HG03521 (cell line): ENCODE data around the gene ZBTB20.
"Not testable (repeated sequence)": the region's sequence is repeated elsewhere in the genome, so short reads cannot be mapped to it uniquely, and the experiment has no call there.

ENCODE experiments used
- ATAC-seq: cut with Tn5 transposase; IDR thresholded peaks from one replicate; pipeline ENCODE4 v1.9.1; 2021; ENCODE audit warnings: mild to moderate bottlenecking, moderate library complexity; ENCODE audit not compliant: unreplicated experiment

Gene ZBTB20

GRCh38 chr3:114847564-114847963 is 299.5 kb downstream of the ZBTB20 start:
- ATAC-seq, result no peak

- ATAC-seq, result no peak
Observed at GRCh38 chr3:114846779-114847178, 300.3 kb downstream of the ZBTB20 start.

- no peak for ATAC-seq
Observed at GRCh38 chr3:114846252-114846651, 300.8 kb downstream of the ZBTB20 start.

GRCh38 chr3:114841515-114841914 is 305.6 kb downstream of the ZBTB20 start:
- ATAC-seq, result no peak

- no peak for ATAC-seq
Observed at GRCh38 chr3:114839476-114839875, 307.6 kb downstream of the ZBTB20 start.

- no peak for ATAC-seq
Observed at GRCh38 chr3:114838025-114838424, 309.1 kb downstream of the ZBTB20 start.

- ATAC-seq, result no peak
Observed at GRCh38 chr3:114834175-114834940, 312.7 kb downstream of the ZBTB20 start.

GRCh38 chr3:114831861-114832260 is 315.2 kb downstream of the ZBTB20 start:
- no peak for ATAC-seq

GRCh38 chr3:114830652-114831051 is 316.4 kb downstream of the ZBTB20 start:
- no peak for ATAC-seq

- ATAC-seq, result no peak
Observed at GRCh38 chr3:114829783-114830182, 317.3 kb downstream of the ZBTB20 start.

GRCh38 chr3:114827495-114827894 is 319.6 kb downstream of the ZBTB20 start:
- no peak for ATAC-seq

- no peak for ATAC-seq
Observed at GRCh38 chr3:114824014-114824413, 323.1 kb downstream of the ZBTB20 start.

GRCh38 chr3:114823061-114823460 is 324.0 kb downstream of the ZBTB20 start:
- no peak for ATAC-seq

- ATAC-seq, result no peak
Observed at GRCh38 chr3:114816052-114816451, 331.0 kb downstream of the ZBTB20 start.

- ATAC-seq, result not testable (repeated sequence)
Observed at GRCh38 chr3:114812541-114813238, 334.4 kb downstream of the ZBTB20 start.

- ATAC-seq, result peak; percentile 99
Observed at GRCh38 chr3:114809668-114810413, 337.2 kb downstream of the ZBTB20 start.

GRCh38 chr3:114804099-114804498 is 343.0 kb downstream of the ZBTB20 start:
- no peak for ATAC-seq

GRCh38 chr3:114803042-114803695 is 343.9 kb downstream of the ZBTB20 start:
- ATAC-seq, result no peak

GRCh38 chr3:114800272-114801031 is 346.6 kb downstream of the ZBTB20 start:
- no peak for ATAC-seq

GRCh38 chr3:114799816-114800215 is 347.3 kb downstream of the ZBTB20 start:
- no peak for ATAC-seq
